HUES48 (cell line): ENCODE results near the gene BLACAT1.

Experiments used
- H3K27ac ChIP-seq: one replicate; pipeline ENCODE4 v1.7.0; 2013; ENCODE audit warnings: low read depth, low read length, inconsistent platforms
- H3K27me3 ChIP-seq: 2 replicates; pipeline ENCODE4 v1.6.1; 2013; ENCODE audit warnings: mild to moderate bottlenecking, low read length; ENCODE audit not compliant: control insufficient read depth, insufficient read depth
- H3K36me3 ChIP-seq: 2 replicates; pipeline ENCODE4 v1.6.1; 2013; ENCODE audit warnings: low read length; ENCODE audit not compliant: control insufficient read depth, insufficient read depth
- H3K4me1 ChIP-seq: 2 replicates; pipeline ENCODE4 v1.6.1; 2013; ENCODE audit warnings: mild to moderate bottlenecking, low read length; ENCODE audit not compliant: control insufficient read depth, insufficient read depth
- H3K4me3 ChIP-seq: 2 replicates; pipeline ENCODE4 v1.5.1; 2013; ENCODE audit warnings: mild to moderate bottlenecking, low read depth, low read length
- H3K9ac ChIP-seq: 2 replicates; pipeline ENCODE4 v1.6.1; 2013; ENCODE audit warnings: mild to moderate bottlenecking, low read depth, low read length, moderate library complexity
- H3K9me3 ChIP-seq: 2 replicates; pipeline ENCODE4 v1.6.1; 2013; ENCODE audit warnings: low read length; ENCODE audit not compliant: control insufficient read depth, insufficient read depth

Gene BLACAT1

GRCh38 chr1:205455581-205456382, at the start of gene BLACAT1:
Gene BLACAT1 (minus strand): TSS chr1:205456045.
- no peaks in the 10 kb centered on the region for H3K36me3 ChIP-seq
- peak within 1 kb of the TSS; percentile 87 for H3K27ac ChIP-seq
- H3K27me3 ChIP-seq: peaks cover 26% of the 10 kb centered on the region
- peak within 1 kb of the TSS; percentile 62 for H3K9ac ChIP-seq
- no peaks in the 10 kb centered on the region for H3K9me3 ChIP-seq
- H3K4me1 ChIP-seq: peaks cover 48% of the 10 kb centered on the region
- peak within 1 kb of the TSS; percentile 84 for H3K4me3 ChIP-seq

DNA sequence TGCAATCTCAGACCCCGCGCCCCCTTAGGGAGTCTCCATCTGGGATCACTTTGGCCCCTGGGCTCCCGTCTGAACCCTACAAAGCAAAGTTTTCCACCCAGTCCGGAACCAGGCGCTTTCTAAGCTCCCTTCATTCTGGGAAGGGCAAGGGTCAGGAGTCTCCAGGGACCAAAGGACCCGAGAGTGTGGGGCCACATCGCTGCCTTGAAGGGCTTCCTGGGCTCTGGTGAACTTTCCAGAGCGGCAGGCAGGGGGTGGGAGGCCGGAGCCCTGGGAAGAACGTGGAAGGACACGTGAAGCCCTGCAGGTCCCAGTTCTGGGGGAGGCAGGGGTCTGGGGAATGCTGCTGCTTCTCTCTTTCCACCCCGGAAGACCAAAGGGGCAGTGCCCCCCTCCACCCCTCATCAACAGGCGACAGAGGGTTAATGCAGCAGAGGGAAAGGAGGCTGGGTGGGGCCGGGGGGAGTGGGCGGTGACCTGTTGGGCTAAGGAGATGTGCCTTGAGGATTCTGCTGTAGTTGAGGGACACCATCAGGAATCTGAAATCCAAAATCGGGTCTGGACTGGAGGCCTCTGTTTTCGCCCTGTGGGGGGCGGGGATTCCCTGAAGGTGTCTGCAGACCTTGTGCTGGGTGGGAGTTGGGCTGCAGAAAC, 49.4 kb upstream of the BLACAT1 start:
- peak overlapping the region; percentile 75 for H3K27ac ChIP-seq

GRCh38 chr1:205504311-205505075, 48.6 kb upstream of the BLACAT1 start, which contains the start of gene CDK18:
Gene CDK18 (plus strand): TSS chr1:205504669. CDS start chr1:205523168, 18,499 bp downstream.
- Histone ChIP-seq H3K9ac (peak within 1 kb of the TSS; percentile 74), H3K9me3 (no peaks in the 10 kb centered on the region), H3K27me3 (no peaks in the 10 kb centered on the region), H3K4me1 (peaks cover 29% of the 10 kb centered on the region), H3K4me3 (peak within 1 kb of the TSS; percentile 97), H3K27ac (peak within 1 kb of the TSS; percentile 75), H3K36me3 (peaks cover 3% of the 10 kb centered on the region; the same call in 1 of the 2 replicates)

More for the DNA sequence above, 49.4 kb upstream of the BLACAT1 start:
- H3K36me3 ChIP-seq: peaks cover 3% of the 10 kb centered on the region; the same call in 1 of the 2 replicates
- no peaks in the 10 kb centered on the region for H3K27me3 ChIP-seq
- H3K9me3 ChIP-seq: no peaks in the 10 kb centered on the region
- peaks cover 28% of the 10 kb centered on the region for H3K4me1 ChIP-seq
- peak overlapping the region; percentile 97 for H3K4me3 ChIP-seq
- peak overlapping the region; percentile 74 for H3K9ac ChIP-seq

DNA sequence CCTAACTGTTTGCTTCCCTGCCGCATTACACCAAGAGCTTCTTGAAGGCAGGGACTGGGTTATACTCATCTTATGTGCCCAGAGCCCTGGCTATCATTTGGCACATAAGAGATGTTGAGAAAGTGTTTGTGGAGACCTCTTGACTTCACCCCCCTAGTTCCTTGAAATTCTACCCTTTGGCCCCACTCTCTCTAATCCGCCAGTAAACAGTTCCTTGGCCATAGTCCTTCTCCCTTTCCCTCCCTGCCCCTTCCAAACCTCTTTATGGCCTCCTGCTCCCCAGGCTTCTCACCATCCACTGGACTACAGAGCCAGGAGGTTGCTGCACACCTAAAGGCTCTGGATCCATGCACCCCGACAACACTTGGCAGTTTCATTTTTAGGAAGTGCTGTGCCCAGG, 47.1 kb upstream of the BLACAT1 start:
- no peak overlapping the region for H3K27ac ChIP-seq

DNA sequence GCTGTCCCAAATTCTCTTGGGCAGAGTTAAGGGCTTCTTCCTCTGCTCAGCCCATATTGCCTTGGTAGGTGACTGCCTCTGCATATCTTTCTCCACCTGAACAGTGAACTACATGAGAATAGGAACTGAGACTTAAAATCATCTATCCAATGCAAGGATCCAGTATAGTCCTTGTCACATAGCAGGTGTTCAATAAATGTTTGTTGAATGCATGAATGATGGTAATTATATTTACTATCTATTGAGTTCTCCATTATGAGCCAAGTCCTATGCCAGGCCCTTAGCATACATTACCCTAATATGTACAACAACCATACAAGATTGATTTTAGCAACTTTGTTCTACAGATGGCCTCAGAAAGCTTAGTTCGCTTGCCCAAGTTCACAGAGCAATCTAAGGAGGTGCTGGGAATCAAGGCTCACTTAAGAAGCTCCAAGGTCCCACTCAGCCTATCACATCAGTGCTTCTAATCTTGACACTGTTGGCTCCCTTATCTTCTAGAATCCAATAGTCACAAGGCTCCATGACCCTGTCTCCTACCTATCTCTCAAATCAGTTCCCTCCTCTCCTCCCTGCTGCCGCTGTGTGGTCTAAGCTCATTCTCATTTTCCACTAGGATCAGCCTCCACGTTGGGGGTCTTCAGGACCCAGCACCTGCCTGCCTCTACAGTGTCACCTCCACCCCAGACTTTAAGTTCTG, 46.4 kb upstream of the BLACAT1 start:
- Histone ChIP-seq H3K9me3 (no peaks in the 10 kb centered on the region), H3K4me1 (peaks cover 29% of the 10 kb centered on the region), H3K27ac (no peak overlapping the region), H3K9ac (no peak overlapping the region), H3K36me3 (peaks cover 3% of the 10 kb centered on the region; the same call in 1 of the 2 replicates), H3K27me3 (no peaks in the 10 kb centered on the region), H3K4me3 (no peak overlapping the region)

More for the DNA sequence above, 47.1 kb upstream of the BLACAT1 start:
- H3K4me3 ChIP-seq: no peak overlapping the region
- no peak overlapping the region for H3K9ac ChIP-seq
- H3K36me3 ChIP-seq: peaks cover 3% of the 10 kb centered on the region; the same call in 1 of the 2 replicates
- H3K9me3 ChIP-seq: no peaks in the 10 kb centered on the region
- no peaks in the 10 kb centered on the region for H3K27me3 ChIP-seq
- peaks cover 29% of the 10 kb centered on the region for H3K4me1 ChIP-seq

GRCh38 chr1:205500240-205501233, 44.7 kb upstream of the BLACAT1 start:
- H3K36me3 ChIP-seq: no peaks in the 10 kb centered on the region
- no peak overlapping the region for H3K4me3 ChIP-seq
- peaks cover 27% of the 10 kb centered on the region for H3K4me1 ChIP-seq
- no peaks in the 10 kb centered on the region for H3K9me3 ChIP-seq
- H3K9ac ChIP-seq: no peak overlapping the region
- H3K27ac ChIP-seq: peak overlapping the region; percentile 54
- no peaks in the 10 kb centered on the region for H3K27me3 ChIP-seq

DNA sequence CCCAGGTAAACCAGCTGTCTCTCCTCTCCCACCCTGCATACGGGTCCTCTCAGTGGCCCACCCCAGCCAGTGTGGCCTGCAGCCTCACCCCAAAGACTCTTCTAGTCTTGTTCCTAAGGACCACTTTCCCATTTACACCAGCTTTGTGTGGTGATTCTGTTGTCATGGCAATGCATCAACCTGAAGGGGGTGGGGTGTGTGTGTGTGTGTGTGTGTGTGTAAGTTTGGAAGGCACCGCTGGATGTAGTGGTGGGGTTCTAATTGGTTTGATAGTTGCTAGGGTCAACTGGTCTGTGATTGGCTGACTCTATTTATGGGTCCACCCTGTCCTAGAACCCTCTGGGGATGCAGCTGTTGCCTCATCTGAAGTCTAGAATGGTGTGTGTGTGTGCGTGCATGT, 43.9 kb upstream of the BLACAT1 start:
- H3K36me3 ChIP-seq: no peaks in the 10 kb centered on the region
- H3K27ac ChIP-seq: no peak overlapping the region
- H3K9ac ChIP-seq: no peak overlapping the region
- H3K4me1 ChIP-seq: peaks cover 32% of the 10 kb centered on the region
- H3K27me3 ChIP-seq: no peaks in the 10 kb centered on the region
- no peak overlapping the region for H3K4me3 ChIP-seq
- H3K9me3 ChIP-seq: no peaks in the 10 kb centered on the region

- no peaks in the 10 kb centered on the region for H3K36me3 ChIP-seq
- peaks cover 34% of the 10 kb centered on the region for H3K4me1 ChIP-seq
- no peak overlapping the region for H3K27ac ChIP-seq
- H3K27me3 ChIP-seq: no peaks in the 10 kb centered on the region
- H3K9me3 ChIP-seq: no peaks in the 10 kb centered on the region
- H3K4me3 ChIP-seq: no peak overlapping the region
- no peak overlapping the region for H3K9ac ChIP-seq
Measured at GRCh38 chr1:205497351-205497750, 41.5 kb upstream of the BLACAT1 start.

DNA sequence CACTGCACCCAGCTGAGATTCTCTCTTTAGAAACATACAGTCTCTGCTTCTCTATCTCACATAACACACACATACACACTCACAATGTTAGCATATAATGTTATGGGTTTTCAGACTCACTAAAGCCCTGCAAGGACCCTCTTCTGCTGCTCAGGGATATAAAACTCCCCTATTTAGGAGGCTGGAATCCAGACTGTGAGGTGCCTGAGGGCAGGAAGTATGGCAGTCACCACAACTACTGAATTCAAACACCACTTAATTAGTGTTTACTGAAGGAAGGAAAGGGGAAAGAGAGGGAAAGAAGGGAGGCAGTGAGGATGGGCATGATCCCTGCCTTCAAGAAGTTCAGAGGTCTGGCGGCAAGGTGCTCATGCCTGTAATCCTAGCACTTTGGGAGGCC, 40.8 kb upstream of the BLACAT1 start:
- Histone ChIP-seq H3K4me3 (no peak overlapping the region), H3K27ac (no peak overlapping the region), H3K9me3 (no peaks in the 10 kb centered on the region), H3K9ac (no peak overlapping the region), H3K4me1 (peaks cover 40% of the 10 kb centered on the region), H3K27me3 (no peaks in the 10 kb centered on the region), H3K36me3 (no peaks in the 10 kb centered on the region)
